HCT116 (cell line): ENCODE data around the gene RNF8. TPM values are rescaled to one million over a fixed set of nuclear protein-coding genes. Genes with fewer than 3 reads are reported as not detected.

Experiments used
- ATAC-seq: fragments of 200-7000 bp; cut with Tn5 transposase; 2 replicates; pipeline ENCODE4 v1.9.1; 2020; ENCODE audit warnings: mild to moderate bottlenecking, moderate library complexity
- BruUV-seq: library from RNA; stranded (reverse); fragments of 400-500 nt; replicated peaks from 2 replicates; lab custom pipeline; 2021; lab: Mats Ljungman, UMichigan
- CTCF ChIA-PET: fragments of 300-600 bp; sonication (Branson Sonifier 250); formaldehyde crosslinking; loops from one replicate; lab custom pipeline; 2021; ENCODE audit warnings: antibody characterized with exemption; lab: Charles Lee
- POLR2A ChIA-PET: fragments of 300-600, 350-600 bp; sonication (Branson Sonifier 250); formaldehyde crosslinking; loops from one replicate; lab custom pipeline; 2021; ENCODE audit warnings: antibody characterized with exemption; lab: Charles Lee
- RAD21 ChIA-PET, 2 experiments: fragments of 300-600 bp; sonication (Branson Sonifier 250); formaldehyde crosslinking; loops; one replicate each; lab custom pipeline; 2023; ENCODE audit warnings: low total read pairs in 2 of 2; ENCODE audit not compliant: uncharacterized antibody in 2 of 2, unreplicated experiment in 2 of 2, low non-redundant PET in 1 of 2; lab: Charles Lee
- DNase-seq: peaks from one replicate; pipeline ENCODE4 v3.0.0-alpha.2; 2010; ENCODE audit warnings: low read depth, low spot score
- H2AFZ ChIP-seq: fragments of 200-600 bp; shearing (Covaris generic), sonication (generic); 2 replicates; pipeline ENCODE4 v1.6.1; 2017; ENCODE audit warnings: low read depth, mixed run types, mixed read lengths, antibody characterized with exemption, low read length; ENCODE audit not compliant: poor library complexity, severe bottlenecking
- H3K27ac ChIP-seq: 2 replicates; pipeline ENCODE4 v1.5.1; 2012; ENCODE audit warnings: low read depth, low read length
- H3K27me3 ChIP-seq: fragments of 200-600 bp; sonication (generic); 2 replicates; pipeline ENCODE4 v1.6.1; 2016; ENCODE audit warnings: mixed run types, low read length, mixed read lengths; ENCODE audit not compliant: insufficient read depth
- H3K36me3 ChIP-seq, 2 experiments: fragments of 200-500 bp in 1 of 2; fragments of 200-600 bp in 1 of 2; sonication (Bioruptor generic) in 1 of 2; sonication (generic) in 1 of 2; 2 replicates each; pipeline versions ENCODE4 v1.5.1 to v1.6.1; 2014 to 2016; ENCODE audit warnings: low read length in 2 of 2, inconsistent platforms in 1 of 2, mixed read lengths in 1 of 2, mixed run types in 1 of 2; ENCODE audit not compliant: insufficient read depth in 2 of 2, control insufficient read depth in 1 of 2
- H3K4me1 ChIP-seq, 2 experiments: fragments of 200-600 bp in 1 of 2; sonication (generic) in 1 of 2; 2 replicates each; pipeline versions ENCODE4 v1.5.1 to v1.6.1; 2012 to 2017; ENCODE audit warnings: low read length in 2 of 2, inconsistent platforms in 1 of 2, mild to moderate bottlenecking in 1 of 2, mixed read lengths in 1 of 2, mixed run types in 1 of 2, moderate library complexity in 1 of 2; ENCODE audit not compliant: insufficient read depth in 2 of 2, control insufficient read depth in 1 of 2
- H3K4me2 ChIP-seq: fragments of 200-600 bp; sonication (generic); 2 replicates; pipeline ENCODE4 v1.6.1; 2017; ENCODE audit warnings: mixed run types, low read length, mixed read lengths
- H3K4me3 ChIP-seq, 2 experiments: fragments of 200-600 bp in 1 of 2; sonication (generic) in 1 of 2; replicated peaks in 1 of 2; 2 replicates each; pipeline ENCODE4 v1.5.1; 2011 to 2016; ENCODE audit warnings: low read length in 2 of 2, control low read depth in 1 of 2, low read depth in 1 of 2, mild to moderate bottlenecking in 1 of 2, mixed read lengths in 1 of 2, mixed run types in 1 of 2
- H3K79me2 ChIP-seq: fragments of 200-600 bp; sonication (generic); 2 replicates; pipeline ENCODE4 v1.6.1; 2017; ENCODE audit warnings: mild to moderate bottlenecking, mixed run types, low read length, moderate library complexity, mixed read lengths; ENCODE audit not compliant: insufficient read depth
- H3K9ac ChIP-seq: fragments of 200-600 bp; sonication (generic); 2 replicates; pipeline ENCODE4 v1.6.1; 2016; ENCODE audit warnings: low read length, mixed read lengths
- H3K9me2 ChIP-seq: fragments of 200-600 bp; sonication (generic), shearing (Covaris generic); 2 replicates; pipeline ENCODE4 v1.6.1; 2017; ENCODE audit warnings: mixed run types, mild to moderate bottlenecking, moderate library complexity; ENCODE audit not compliant: insufficient read depth
- H3K9me3 ChIP-seq, 2 experiments: fragments of 200-500 bp in 1 of 2; fragments of 200-600 bp in 1 of 2; sonication (Bioruptor generic) in 1 of 2; sonication (generic) in 1 of 2; 2 replicates each; pipeline ENCODE4 v1.6.1; 2014 to 2017; ENCODE audit warnings: low read length in 2 of 2, mixed read lengths in 2 of 2, inconsistent platforms in 1 of 2, low read depth in 1 of 2, mild to moderate bottlenecking in 1 of 2, mixed run types in 1 of 2, moderate library complexity in 1 of 2; ENCODE audit not compliant: control insufficient read depth in 1 of 2, insufficient read depth in 1 of 2
- H4K20me1 ChIP-seq: fragments of 200-600 bp; sonication (generic), shearing (Covaris generic); 2 replicates; pipeline ENCODE4 v1.6.1; 2017; ENCODE audit warnings: mixed run types, mild to moderate bottlenecking, moderate library complexity; ENCODE audit not compliant: insufficient read depth
- ATF3 ChIP-seq: IDR thresholded peaks from 2 replicates; pipeline ENCODE4 v1.6.1; 2012
- EGR1 ChIP-seq: IDR thresholded peaks from 2 replicates; pipeline ENCODE4 v1.6.1; 2012; ENCODE audit warnings: low read depth
- ELF1 ChIP-seq: IDR thresholded peaks from 2 replicates; pipeline ENCODE4 v1.6.1; 2012; ENCODE audit warnings: low read depth, borderline replicate concordance
- EZH2 ChIP-seq: fragments of 200-600 bp; sonication (generic); IDR thresholded peaks from 2 replicates; pipeline ENCODE4 v1.6.1; 2017; ENCODE audit warnings: antibody characterized with exemption, mixed run types
- JUND ChIP-seq: IDR thresholded peaks from 2 replicates; pipeline ENCODE4 v1.6.1; 2012
- POLR2A ChIP-seq: IDR thresholded peaks from 2 replicates; pipeline ENCODE4 v1.7.0; 2011; ENCODE audit warnings: borderline replicate concordance; ENCODE audit not compliant: insufficient read depth, insufficient read length; ENCODE audit errors: extremely low read depth
- SP1 ChIP-seq: IDR thresholded peaks from 2 replicates; pipeline ENCODE4 v1.6.1; 2012; ENCODE audit warnings: low read depth
- SRF ChIP-seq: IDR thresholded peaks from 2 replicates; pipeline ENCODE4 v1.6.1; 2012; ENCODE audit warnings: low read depth
- YY1 ChIP-seq: IDR thresholded peaks from 2 replicates; pipeline ENCODE4 v1.6.1; 2011; ENCODE audit warnings: low read length, low read depth, moderate library complexity, mild to moderate bottlenecking; ENCODE audit not compliant: insufficient replicate concordance; ENCODE audit errors: extremely low read depth
- ZBTB33 ChIP-seq: IDR thresholded peaks from 2 replicates; pipeline ENCODE4 v1.6.1; 2011; ENCODE audit warnings: mild to moderate bottlenecking, low read length, moderate library complexity; ENCODE audit not compliant: insufficient replicate concordance; ENCODE audit errors: extremely low read depth
- ZFX ChIP-seq: fragments of 450-650 bp; IDR thresholded peaks from 2 replicates; pipeline ENCODE4 v1.6.1; 2017
- ZNF274 ChIP-seq: fragments of 200-500 bp; sonication (Bioruptor generic); IDR thresholded peaks from 2 replicates; pipeline ENCODE4 v1.6.1; 2014; ENCODE audit warnings: mild to moderate bottlenecking, low read depth, low read length, inconsistent platforms
- intact Hi-C: fragments of 100-400 bp; cut with micrococcal nuclease; formaldehyde crosslinking; loops from 2 replicates; pipeline ENCODE4 v1.10.0; 2022
- total RNA-seq: library from RNA; stranded (reverse); gene quantifications from one replicate; pipeline ENCODE4 v1.2.1, GENCODE V29; 2021; ENCODE audit not compliant: unreplicated experiment
- TF ChIP-seq, protein P1 (sequence below): IDR thresholded peaks from 2 replicates; pipeline ENCODE4 v1.6.1; 2012

RNF8 gene
- total RNA-seq, 1 experiment from 2014 or later: 28.0 TPM

DNA sequence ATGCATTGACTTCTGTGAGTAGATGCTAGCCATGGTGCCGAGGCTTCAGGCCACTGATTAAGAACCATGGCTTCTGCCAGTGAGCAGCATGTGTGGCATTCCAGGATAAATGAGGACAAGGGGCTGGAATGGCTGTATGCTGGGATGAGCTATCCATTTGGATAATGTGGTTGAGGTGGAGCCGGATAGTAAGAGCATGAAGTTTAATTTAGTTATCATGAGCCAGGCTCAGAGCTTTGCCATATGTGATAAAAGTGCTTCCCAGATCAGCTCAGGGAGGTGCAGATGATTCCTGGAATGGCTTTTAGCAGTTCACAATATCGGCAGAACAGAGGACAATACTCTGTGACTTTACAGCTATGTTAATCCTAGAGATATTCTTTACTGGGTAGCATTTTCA lies 34.6 kb upstream of the RNF8 start:
- BruUV-seq: no TSS peak
- H2AFZ ChIP-seq: no peak overlapping the region
- H3K9ac ChIP-seq: no peak overlapping the region
- H3K4me3 ChIP-seq: no peak overlapping the region
- peaks cover 16 to 28% of the 10 kb centered on the region in 2 experiments; a peak in 3 of 4 replicates for H3K36me3 ChIP-seq
- TF ChIP-seq SP1 (no peak), POLR2A (no peak), JUND (no peak), SRF (no peak)
- TF ChIP-seq, protein P1, sequence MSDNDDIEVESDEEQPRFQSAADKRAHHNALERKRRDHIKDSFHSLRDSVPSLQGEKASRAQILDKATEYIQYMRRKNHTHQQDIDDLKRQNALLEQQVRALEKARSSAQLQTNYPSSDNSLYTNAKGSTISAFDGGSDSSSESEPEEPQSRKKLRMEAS: no peak
- H3K9me2 ChIP-seq: no peaks in the 10 kb centered on the region
- no peak for ATAC-seq
- H3K4me1 ChIP-seq: peaks cover 0 to 10% of the 10 kb centered on the region in 2 experiments; a peak in 2 of 4 replicates
- H3K9me3 ChIP-seq: no peaks in the 10 kb centered on the region
- intact Hi-C loops: no loop called here
- H3K27ac ChIP-seq: no peak overlapping the region
- no peak for DNase-seq
- no peaks in the 10 kb centered on the region for H4K20me1 ChIP-seq
- ChIA-PET CTCF (no interaction called here), POLR2A (no interaction called here), RAD21 (no interaction called here)
- no peak overlapping the region for H3K4me2 ChIP-seq
- no peaks in the 10 kb centered on the region for H3K79me2 ChIP-seq
- H3K27me3 ChIP-seq: no peaks in the 10 kb centered on the region

DNA sequence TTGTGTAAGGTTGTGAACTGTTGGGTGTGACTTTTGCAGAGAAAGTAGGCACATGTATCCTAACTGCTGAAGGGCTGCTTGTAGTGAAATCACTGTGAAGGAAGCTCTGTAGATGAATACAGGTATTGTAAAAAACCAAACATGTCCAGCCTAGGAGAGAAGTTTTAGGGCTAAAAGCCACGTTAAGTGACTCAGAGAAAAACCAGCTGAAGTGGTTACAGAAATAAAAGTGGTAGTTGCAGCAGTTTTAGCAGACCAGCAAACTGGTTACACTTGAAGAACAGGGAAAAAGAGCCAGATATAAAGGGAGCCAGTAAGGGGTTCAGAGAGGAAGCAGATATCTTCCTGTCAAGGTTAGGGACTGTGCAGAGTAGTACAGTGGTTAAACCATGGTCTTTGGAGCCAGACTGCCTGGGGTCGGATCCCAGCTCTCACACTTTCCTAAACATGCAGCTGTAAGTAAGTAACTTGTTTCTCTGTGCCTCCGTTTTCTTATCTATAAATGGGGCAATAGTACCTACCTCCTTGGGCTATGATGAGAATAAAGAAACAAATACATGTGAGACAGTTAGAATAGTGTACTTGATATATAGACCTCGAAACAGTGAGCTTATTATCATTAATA lies 33.8 kb upstream of the RNF8 start:
- Histone ChIP-seq H3K4me1 (peaks cover 0 to 14% of the 10 kb centered on the region in 2 experiments; a peak in 2 of 4 replicates), H3K27ac (no peak overlapping the region), H3K4me3 (no peak overlapping the region), H3K9ac (no peak overlapping the region), H3K9me2 (no peaks in the 10 kb centered on the region)
- CTCF ChIA-PET: no interaction called here
- DNase-seq (no peak), ATAC-seq (no peak)
- intact Hi-C loops: loop anchor here (10.0 kb wide), 1 partner anchor 375 kb away; the partner anchor contains the start of gene MDGA1
- TF ChIP-seq ZFX (no peak), EGR1 (no peak), EZH2 (no peak), SP1 (no peak), ELF1 (no peak), SRF (no peak), ZBTB33 (no peak), YY1 (no peak), ATF3 (no peak), ZNF274 (no peak)
- TF ChIP-seq, protein P1: no peak
- TF ChIP-seq, all 23 proteins: peak for 0
- Histone ChIP-seq H3K4me2 (no peak overlapping the region), H3K27me3 (no peaks in the 10 kb centered on the region), H3K79me2 (no peaks in the 10 kb centered on the region), H4K20me1 (no peaks in the 10 kb centered on the region), H3K36me3 (peaks cover 16 to 28% of the 10 kb centered on the region in 2 experiments; a peak in 3 of 4 replicates), H3K9me3 (no peaks in the 10 kb centered on the region), H2AFZ (no peak overlapping the region)
- ChIA-PET RAD21 (no interaction called here), POLR2A (no interaction called here)
- no TSS peak for BruUV-seq
